A549 (cell line): Measurements from ENCODE around the gene POMT2. TPM values are rescaled to one million over a fixed set of nuclear protein-coding genes. Genes with fewer than 3 reads are reported as not detected.
A peak's percentile ranks its signal among the peaks of the same experiment; 100 is the strongest.

ENCODE experiments used
- ATAC-seq, 2 experiments: fragments of 200-7000 bp in 1 of 2; fragments of >200 bp in 1 of 2; cut with Nextera tagmentation in 1 of 2; cut with Tn5 transposase in 1 of 2; 3 replicates each; pipeline versions ENCODE4 v1.8.0 to v1.9.1; 2018 to 2020; ENCODE audit warnings: mild to moderate bottlenecking in 1 of 2, moderate library complexity in 1 of 2
- CTCF ChIA-PET: fragments of 300-600 bp; sonication (Branson Sonifier 250); formaldehyde crosslinking; extraction: SDS; loops from one replicate; lab custom pipeline; 2021; ENCODE audit warnings: antibody characterized with exemption, inconsistent platforms; lab: Yijun Ruan, JAX
- POLR2A ChIA-PET: fragments of 350-600 bp; formaldehyde crosslinking; extraction: SDS; loops from one replicate; lab custom pipeline; 2021; ENCODE audit warnings: antibody characterized with exemption, inconsistent platforms; lab: Yijun Ruan, JAX
- DNase-seq, 2 experiments: peaks; one replicate each; pipeline versions ENCODE4 v3.0.0 to v3.0.0-alpha.2; 2011 to 2016; ENCODE audit warnings: low read depth in 1 of 2, low spot score in 1 of 2
- FAIRE-seq: peaks from 2 replicates; lab custom pipeline; 2011; peaks lifted over from hg19 to GRCh38; lab: Jason Lieb, UNC
- H3K27ac ChIP-seq, 2 experiments: fragments of >200 bp; sonication (Bioruptor Twin); formaldehyde crosslinking; 3 replicates each; pipeline ENCODE4 v1.5.1; 2016 to 2017
- H3K4me1 ChIP-seq: fragments of >200 bp; sonication (Bioruptor Twin); formaldehyde crosslinking; 3 replicates; pipeline ENCODE4 v1.6.1; 2016
- H3K4me2 ChIP-seq: fragments of >200 bp; sonication (Bioruptor Twin); formaldehyde crosslinking; 3 replicates; pipeline ENCODE4 v1.6.1; 2016
- H3K4me3 ChIP-seq: fragments of >200 bp; sonication (Bioruptor Twin); formaldehyde crosslinking; 3 replicates; pipeline ENCODE4 v1.5.1; 2016
- H3K9me3 ChIP-seq: fragments of >200 bp; sonication (Bioruptor Twin); formaldehyde crosslinking; 3 replicates; pipeline ENCODE4 v1.6.1; 2016
- ATOH8 ChIP-seq: fragments of 250-450 bp; sonication (Bioruptor Pico); IDR thresholded peaks from 2 replicates; pipeline ENCODE4 v1.5.0; 2020; ENCODE audit warnings: low read depth, mild to moderate bottlenecking, moderate library complexity
- BCL3 ChIP-seq: fragments of >200 bp; sonication (Bioruptor Twin); formaldehyde crosslinking; IDR thresholded peaks from 3 replicates; pipeline ENCODE4 v1.6.1; 2016
- CEBPB ChIP-seq, 2 experiments: fragments of >200 bp in 1 of 2; sonication (Bioruptor Twin) in 1 of 2; formaldehyde crosslinking in 1 of 2; IDR thresholded peaks; 2 replicates each; pipeline ENCODE4 v1.6.1; 2012 to 2016
- CHD2 ChIP-seq: fragments of 150-350 bp; IDR thresholded peaks from 2 replicates; pipeline ENCODE4 v1.6.1; 2014; ENCODE audit warnings: low read length; ENCODE audit not compliant: partially characterized antibody
- CHD4 ChIP-seq: fragments of 200-600 bp; sonication (generic); IDR thresholded peaks from 2 replicates; pipeline ENCODE4 v1.6.1; 2016; ENCODE audit warnings: antibody characterized with exemption, mild to moderate bottlenecking, borderline replicate concordance
- E2F6 ChIP-seq: IDR thresholded peaks from 2 replicates; pipeline ENCODE4 v1.6.1; 2012; ENCODE audit warnings: low read depth, borderline replicate concordance
- EHF ChIP-seq: fragments of 250-450 bp; sonication (Bioruptor Pico); IDR thresholded peaks from 2 replicates; pipeline ENCODE4 v1.5.0; 2020; ENCODE audit warnings: mild to moderate bottlenecking
- EHMT2 ChIP-seq: fragments of 200-600 bp; sonication (generic); IDR thresholded peaks from 2 replicates; pipeline ENCODE4 v1.6.1; 2016; ENCODE audit warnings: antibody characterized with exemption, low read depth, mild to moderate bottlenecking, moderate library complexity
- EP300 ChIP-seq, 2 experiments: fragments of >200 bp; sonication (Bioruptor Twin); formaldehyde crosslinking; IDR thresholded peaks; 2 replicates in 1 of 2; 3 replicates in 1 of 2; pipeline ENCODE4 v1.6.1; 2016 to 2017
- FOSB ChIP-seq: fragments of 250-450 bp; sonication (Bioruptor Pico); IDR thresholded peaks from 2 replicates; pipeline ENCODE4 v1.5.0; 2020; ENCODE audit warnings: mild to moderate bottlenecking, moderate library complexity
- JUNB ChIP-seq: fragments of >200 bp; sonication (Bioruptor Twin); formaldehyde crosslinking; IDR thresholded peaks from 2 replicates; pipeline ENCODE4 v1.6.1; 2016
- KDM1A ChIP-seq: fragments of 200-600 bp; sonication (generic); IDR thresholded peaks from 2 replicates; pipeline ENCODE4 v1.6.1; 2016; ENCODE audit warnings: low read depth, mild to moderate bottlenecking
- MAFK ChIP-seq: fragments of 450-650 bp; IDR thresholded peaks from 2 replicates; pipeline ENCODE4 v1.6.1; 2014; ENCODE audit not compliant: partially characterized antibody
- MAX ChIP-seq: IDR thresholded peaks from 2 replicates; pipeline ENCODE4 v1.6.1; 2012
- NR3C1 ChIP-seq: fragments of >200 bp; sonication (Bioruptor Twin); formaldehyde crosslinking; IDR thresholded peaks from 3 replicates; pipeline ENCODE4 v1.6.1; 2017
- PBX3 ChIP-seq: IDR thresholded peaks from 2 replicates; pipeline ENCODE4 v1.6.1; 2012
- POLR2A ChIP-seq: IDR thresholded peaks from 2 replicates; pipeline ENCODE4 v1.6.1; 2012; ENCODE audit warnings: mild to moderate bottlenecking, low read length
- RARB ChIP-seq: fragments of 250-450 bp; sonication (Bioruptor Pico); IDR thresholded peaks from 2 replicates; pipeline ENCODE4 v1.8.0; 2021; ENCODE audit warnings: mild to moderate bottlenecking, moderate library complexity
- RFX5 ChIP-seq: fragments of 450-650 bp; IDR thresholded peaks from 2 replicates; pipeline ENCODE4 v1.7.1; 2014; ENCODE audit warnings: antibody characterized with exemption, mild to moderate bottlenecking, moderate library complexity
- SREBF2 ChIP-seq: fragments of 450-650 bp; IDR thresholded peaks from 2 replicates; pipeline ENCODE4 v1.6.1; 2014; ENCODE audit warnings: mild to moderate bottlenecking, moderate library complexity
- USF2 ChIP-seq: fragments of 450-650 bp; IDR thresholded peaks from 2 replicates; pipeline ENCODE4 v1.6.1; 2014; ENCODE audit warnings: antibody characterized with exemption
- ZC3H11A ChIP-seq: fragments of 450-650 bp; IDR thresholded peaks from 2 replicates; pipeline ENCODE4 v1.6.1; 2014; ENCODE audit warnings: antibody characterized with exemption, mild to moderate bottlenecking
- ZNF302 ChIP-seq: fragments of 250-450 bp; sonication (Bioruptor Pico); IDR thresholded peaks from 2 replicates; pipeline ENCODE4 v1.9.0; 2021; ENCODE audit warnings: inconsistent platforms, mild to moderate bottlenecking, moderate library complexity
- ZSCAN20 ChIP-seq: fragments of 250-450 bp; sonication (Bioruptor Pico); IDR thresholded peaks from 2 replicates; pipeline ENCODE4 v1.8.0; 2022; ENCODE audit warnings: mild to moderate bottlenecking, moderate library complexity
- WGBS: methylation state at CpG from one replicate; pipeline ENCODE4 v1.1.6; 2017; ENCODE audit errors: missing lambda C conversion rate; 5-methylcytosine and 5-hydroxymethylcytosine counted together
- polyA plus RNA-seq, 4 experiments: library from polyadenylated mRNA; depleted of rRNA in 3 of 4; stranded (reverse); fragments of >200 nt; fragmentation: RNase III in 1 of 4; extraction: RNeasy Plus Mini Kit Qiagen cat#74134 plus additional on column Dnase treatment in 1 of 4; gene quantifications; 2 replicates in 3 of 4; 3 replicates in 1 of 4; pipeline ENCODE4 v1.2.3, GENCODE V29; 2011 to 2017

Gene POMT2
- polyA plus RNA-seq, 2 of the 4 experiments (the other 2 are of a cell fraction): 27.1 to 38.7 TPM

- ChIA-PET POLR2A (no interaction called here), CTCF (interaction anchor here (11.3 kb wide), 1 partner anchor 13 kb away, joined by 622 read pairs; no protein-coding TSS in a partner anchor)
- ATAC-seq (no peak), DNase-seq (no peak), FAIRE-seq (no peak)
- no peak for TF ChIP-seq RARB (CRISPR knock-in tag)
- TF ChIP-seq BCL3: no peak
- TF ChIP-seq ZNF302 (CRISPR knock-in tag): no peak
- TF ChIP-seq E2F6: no peak
- no peak for TF ChIP-seq EHMT2
- peak; percentile 36 to 55; a peak in 2 of 4 replicates for TF ChIP-seq CEBPB (IDR thresholded peaks at IDR 0.05)
- TF ChIP-seq ZC3H11A: no peak
- no peak for TF ChIP-seq MAFK
- 95% methylated on average over 2 of the region's 2 CpGs for WGBS
- peaks cover 62% of the 10 kb centered on the region for H3K4me1 ChIP-seq
- H3K27ac ChIP-seq: no peak overlapping the region
- no peaks in the 10 kb centered on the region for H3K9me3 ChIP-seq
- no peak overlapping the region for H3K4me3 ChIP-seq
- H3K4me2 ChIP-seq: no peak overlapping the region
Observed at GRCh38 chr14:77311217-77311616, 9.5 kb downstream of the POMT2 start.

GRCh38 chr14:77310026-77310425 is 10.7 kb downstream of the POMT2 start:
- Histone ChIP-seq H3K4me1 (peaks cover 62% of the 10 kb centered on the region), H3K4me3 (no peak overlapping the region), H3K27ac (0 out of 6 replicates have a peak overlapping the region, but pooled peaks of 1 of the 2 experiments have one; percentile 15), H3K9me3 (no peaks in the 10 kb centered on the region), H3K4me2 (no peak overlapping the region)
- FAIRE-seq (no peak), DNase-seq (no peak), ATAC-seq (no peak)
- TF ChIP-seq USF2 (no peak), CHD4 (no peak)
- CTCF ChIA-PET: interaction anchor here (0.9 to 11.3 kb wide), 2 partner anchors 9 to 12 kb away, joined by 3 to 622 read pairs; no protein-coding TSS in a partner anchor
- WGBS: 70% methylated on average over 4 of the region's 4 CpGs
- POLR2A ChIA-PET: interaction anchor here (1.3 kb wide), 1 partner anchor 11 kb away, joined by 4 read pairs; the partner anchor contains the start of genes GSTZ1 and POMT2

- CTCF ChIA-PET: interaction anchor here (1.0 to 11.3 kb wide), 2 partner anchors 11 kb away, joined by 3 to 622 read pairs; no protein-coding TSS in a partner anchor
- peaks cover 62% of the 10 kb centered on the region for H3K4me1 ChIP-seq
- 85% methylated on average over 4 of the region's 4 CpGs for WGBS
- POLR2A ChIA-PET: interaction anchor here (1.3 kb wide), 1 partner anchor 12 kb away, joined by 4 read pairs; the partner anchor contains the start of genes GSTZ1 and POMT2
- no peak overlapping the region for H3K4me2 ChIP-seq
- no peak for ATAC-seq
- no peak for DNase-seq
- TF ChIP-seq KDM1A: no peak
- no peak for TF ChIP-seq ZSCAN20
- no peak for TF ChIP-seq SREBF2
- TF ChIP-seq JUNB: no peak
- no peak for TF ChIP-seq CHD2
- no peak for TF ChIP-seq FOSB (CRISPR knock-in tag)
- TF ChIP-seq BCL3: no peak
- no peak for TF ChIP-seq NR3C1
- TF ChIP-seq RFX5: no peak
- no peak for TF ChIP-seq EP300 (IDR thresholded peaks at IDR 0.05)
- no peak for TF ChIP-seq MAX
- TF ChIP-seq ZC3H11A: no peak
- no peak for TF ChIP-seq EHF
- no peak for TF ChIP-seq MAFK
- no peak for TF ChIP-seq ATOH8 (CRISPR knock-in tag)
- TF ChIP-seq USF2: no peak
- TF ChIP-seq CHD4: no peak
- no peak for TF ChIP-seq POLR2A
- TF ChIP-seq PBX3: no peak
- TF ChIP-seq, all 56 proteins: peak for 0
- no peak overlapping the region for H3K4me3 ChIP-seq
- H3K27ac ChIP-seq: no peak overlapping the region
- FAIRE-seq: no peak
- no peaks in the 10 kb centered on the region for H3K9me3 ChIP-seq
Observed at GRCh38 chr14:77309131-77309530, 11.6 kb downstream of the POMT2 start.
